Mucosa of gallbladder (tissue), 1 donor: ENCODE results near the gene TMED3. TPM values are rescaled to one million over a fixed set of nuclear protein-coding genes. Genes with fewer than 3 reads are reported as not detected.

ENCODE experiments used
- DNase-seq: peaks from one replicate; pipeline ENCODE4 v3.0.0-alpha.2; 2020; ENCODE audit warnings: low spot score
- total RNA-seq: library from RNA; stranded (reverse); gene quantifications from one replicate; pipeline ENCODE4 v1.2.1, GENCODE V29; 2021
- donor health status: DM: no; HTN: no; CAD: no.

The TMED3 gene
- 67.7 TPM for total RNA-seq

- DNase-seq: peak; percentile 78
Measured at GRCh38 chr15:79310985-79311900, at the start of gene TMED3. TMED3 (plus strand) TSS chr15:79311112; CDS start chr15:79311250, 138 bp downstream.

GRCh38 chr15:79261836-79262235 is 49.1 kb upstream of the TMED3 start:
- no peak for DNase-seq

GRCh38 chr15:79265167-79265566 is 45.7 kb upstream of the TMED3 start:
- DNase-seq: no peak

- DNase-seq: no peak
Measured at GRCh38 chr15:79265987-79266579, 44.8 kb upstream of the TMED3 start.

- no peak for DNase-seq
Measured at GRCh38 chr15:79282371-79283251, 28.3 kb upstream of the TMED3 start, which contains the start of gene ANKRD34C. ANKRD34C (plus strand) TSS chr15:79282722; CDS start chr15:79293285, 10,563 bp downstream.

- DNase-seq: peak; percentile 32
Measured at GRCh38 chr15:79283252-79284048, 27.5 kb upstream of the TMED3 start.

GRCh38 chr15:79290642-79291275 is 20.2 kb upstream of the TMED3 start:
- no peak for DNase-seq

GRCh38 chr15:79292011-79292410 is 18.9 kb upstream of the TMED3 start:
- DNase-seq: no peak

GRCh38 chr15:79294075-79294474 is 16.8 kb upstream of the TMED3 start:
- DNase-seq: no peak

GRCh38 chr15:79296583-79296982 is 14.3 kb upstream of the TMED3 start:
- DNase-seq: no peak

- no peak for DNase-seq
Measured at GRCh38 chr15:79299126-79299840, 11.6 kb upstream of the TMED3 start.

- DNase-seq: no peak
Measured at GRCh38 chr15:79299841-79300235, 11.1 kb upstream of the TMED3 start.

GRCh38 chr15:79307251-79307650 is 3.7 kb upstream of the TMED3 start:
- DNase-seq: no peak

- no peak for DNase-seq
Measured at GRCh38 chr15:79308874-79309273, 2.0 kb upstream of the TMED3 start.

- no peak for DNase-seq
Measured at GRCh38 chr15:79310612-79310984, 314 bp upstream of the TMED3 start.

- DNase-seq: no peak
Measured at GRCh38 chr15:79311901-79312553, 1.1 kb downstream of the TMED3 start.

GRCh38 chr15:79314186-79314585 is 3.3 kb downstream of the TMED3 start:
- DNase-seq: no peak

GRCh38 chr15:79314811-79315210 is 3.9 kb downstream of the TMED3 start:
- peak; percentile 77 for DNase-seq

GRCh38 chr15:79315623-79316328 is 4.9 kb downstream of the TMED3 start:
- no peak for DNase-seq
